Liver (tissue), 9 donors: ENCODE measurements around the gene HOXD4. TPM values are rescaled to one million over a fixed set of nuclear protein-coding genes. Genes with fewer than 3 reads are reported as not detected.

Experiments used
- DNase-seq: peaks from one replicate; pipeline ENCODE4 v3.0.0-alpha.2; 2017; ENCODE audit warnings: low spot score
- H3K27ac ChIP-seq, 2 donors: one replicate each; pipeline ENCODE4 v1.7.0; 2013; ENCODE audit warnings: inconsistent platforms in 2 of 2, low read length in 2 of 2, control low read depth in 1 of 2, low read depth in 1 of 2, mild to moderate bottlenecking in 1 of 2
- H3K27me3 ChIP-seq, 4 donors: one replicate each; pipeline versions ENCODE4 v1.6.1 to v1.7.0; 2013; ENCODE audit warnings: low read length in 3 of 4, inconsistent platforms in 1 of 4, mild to moderate bottlenecking in 1 of 4, moderate library complexity in 1 of 4; ENCODE audit not compliant: control insufficient read depth in 4 of 4, insufficient read depth in 4 of 4
- H3K36me3 ChIP-seq, 4 donors: one replicate each; pipeline versions ENCODE4 v1.6.1 to v1.7.0; 2013; ENCODE audit warnings: low read length in 3 of 4, mild to moderate bottlenecking in 3 of 4, low read depth in 1 of 4, moderate library complexity in 1 of 4; ENCODE audit not compliant: control insufficient read depth in 4 of 4, insufficient read depth in 3 of 4
- H3K4me1 ChIP-seq, 4 donors: one replicate each; pipeline versions ENCODE4 v1.6.1 to v1.7.0; 2013; ENCODE audit warnings: low read length in 3 of 4, mild to moderate bottlenecking in 3 of 4, moderate library complexity in 1 of 4; ENCODE audit not compliant: control insufficient read depth in 4 of 4, insufficient read depth in 4 of 4
- H3K4me3 ChIP-seq, 3 donors: one replicate each; pipeline versions ENCODE4 v1.6.1 to v1.7.0; 2013; ENCODE audit warnings: low read length in 3 of 3, control low read depth in 1 of 3, low read depth in 1 of 3, mild to moderate bottlenecking in 1 of 3
- H3K9ac ChIP-seq, 2 donors: one replicate each; pipeline ENCODE4 v1.7.0; 2013; ENCODE audit warnings: low read length in 2 of 2, mild to moderate bottlenecking in 2 of 2, moderate library complexity in 2 of 2, control low read depth in 1 of 2, low read depth in 1 of 2
- H3K9me3 ChIP-seq, 4 donors: one replicate each; pipeline versions ENCODE4 v1.6.1 to v1.7.0; 2013; ENCODE audit warnings: low read length in 3 of 4; ENCODE audit not compliant: control insufficient read depth in 4 of 4
- ATF3 ChIP-seq: IDR thresholded peaks from 2 replicates; pipeline ENCODE4 v1.6.1; 2016; ENCODE audit warnings: antibody characterized with exemption
- EGR1 ChIP-seq, 2 donors: IDR thresholded peaks; 2 replicates each; pipeline ENCODE4 v1.6.1; 2016 to 2018; ENCODE audit warnings: antibody characterized with exemption in 2 of 2, low read depth in 2 of 2
- FOXA1 ChIP-seq: IDR thresholded peaks from 2 replicates; pipeline ENCODE4 v1.6.1; 2016; ENCODE audit warnings: antibody characterized with exemption
- FOXA2 ChIP-seq: IDR thresholded peaks from 2 replicates; pipeline ENCODE4 v1.6.1; 2016; ENCODE audit warnings: antibody characterized with exemption
- HNF4A ChIP-seq, 2 donors: conservative IDR thresholded peaks; 2 replicates each; pipeline ENCODE4 v1.6.1; 2016; ENCODE audit warnings: antibody characterized with exemption in 2 of 2, mild to moderate bottlenecking in 2 of 2
- HNF4G ChIP-seq: IDR thresholded peaks from 2 replicates; pipeline ENCODE4 v1.6.1; 2016; ENCODE audit warnings: antibody characterized with exemption
- JUND ChIP-seq, 2 donors: IDR thresholded peaks; 2 replicates each; pipeline ENCODE4 v1.6.1; 2016; ENCODE audit warnings: antibody characterized with exemption in 2 of 2
- NR2F2 ChIP-seq: IDR thresholded peaks from 2 replicates; pipeline ENCODE4 v1.6.1; 2016; ENCODE audit warnings: antibody characterized with exemption
- RXRA ChIP-seq, 2 donors: IDR thresholded peaks; 2 replicates each; pipeline ENCODE4 v1.6.1; 2017 to 2018; ENCODE audit warnings: antibody characterized with exemption in 2 of 2, mild to moderate bottlenecking in 1 of 2
- YY1 ChIP-seq: IDR thresholded peaks from 2 replicates; pipeline ENCODE4 v1.6.1; 2016; ENCODE audit warnings: antibody characterized with exemption, mild to moderate bottlenecking
- WGBS: extraction: QIAGEN DNeasy Blood & Tissue Kit; methylation state at CpG from one replicate; pipeline ENCODE4 v1.1.7; 2013; 5-methylcytosine and 5-hydroxymethylcytosine counted together
- polyA plus RNA-seq, 2 donors: library from polyadenylated mRNA; stranded (reverse) in 1 of 2; unstranded in 1 of 2; fragments of 200-250 nt in 1 of 2; fragments of >200 nt in 1 of 2; fragmentation: Nextera tagmentation in 1 of 2; extraction: Ambion mirVana in 1 of 2; gene quantifications; one replicate each; pipeline versions ENCODE4 v1.2.1 to v1.2.3, GENCODE V29; 2013 to 2015
- total RNA-seq, 2 donors: library from RNA; depleted of rRNA; stranded (reverse); fragments of >200 nt; gene quantifications; one replicate each; pipeline ENCODE4 v1.2.3, GENCODE V29; 2014
- TF ChIP-seq, protein P1 (sequence below): IDR thresholded peaks from 2 replicates; pipeline ENCODE4 v1.6.1; 2016; ENCODE audit warnings: antibody characterized with exemption
- TF ChIP-seq, protein P2 (sequence below): IDR thresholded peaks from 2 replicates; pipeline ENCODE4 v1.6.1; 2016; ENCODE audit warnings: antibody characterized with exemption, mild to moderate bottlenecking
- donor health status: healthy.
- donor health status: healthy.
- donor health status: healthy.
- donor health status: healthy.
- donor health status: healthy.

The HOXD4 gene
- total and polyA plus RNA-seq, 4 donors: not detected

DNA sequence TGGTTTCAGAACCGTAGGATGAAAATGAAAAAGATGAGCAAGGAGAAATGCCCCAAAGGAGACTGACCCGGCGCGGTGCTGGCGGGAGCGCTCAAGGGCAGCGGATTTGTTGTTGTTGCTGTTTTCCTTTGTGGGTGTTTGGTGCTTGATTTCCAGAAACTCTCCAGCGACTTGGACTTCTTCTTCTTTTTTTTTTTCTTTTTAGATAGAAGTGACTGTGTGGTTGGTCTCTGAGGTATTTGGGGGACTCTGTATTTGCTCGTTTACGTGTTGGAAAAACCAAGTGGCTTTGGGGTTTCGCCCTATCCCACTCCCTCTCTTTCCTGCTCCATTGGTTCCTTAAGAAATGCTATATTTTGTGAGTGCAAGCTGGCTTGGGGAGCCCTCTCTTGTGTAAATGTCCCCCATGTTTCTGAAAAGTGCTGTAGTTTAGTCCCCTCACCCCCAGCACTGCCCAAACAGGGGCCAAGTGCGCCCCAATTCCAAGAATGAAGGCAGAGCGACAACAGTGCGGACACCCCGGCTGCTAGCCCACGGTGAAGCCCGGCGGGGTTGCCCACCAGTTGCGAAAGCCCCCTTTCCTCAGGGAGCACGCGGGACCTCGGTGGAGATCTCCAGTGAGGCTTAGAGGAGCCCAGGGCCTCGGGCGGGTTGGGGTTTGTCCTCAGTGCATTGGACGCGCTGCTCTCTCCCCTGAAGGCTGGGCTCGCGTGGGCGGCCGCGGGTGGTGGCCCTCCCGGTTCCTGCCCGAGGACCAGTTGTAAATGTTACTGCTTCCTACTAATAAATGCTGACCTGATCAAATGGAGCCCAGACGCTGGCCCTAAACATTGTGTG is 27.0 kb upstream of the HOXD4 start:
- peaks cover 4 to 13% (median 9%) of the 10 kb centered on the region in 4 donors for H3K4me1 ChIP-seq
- WGBS: 14% methylated on average over 34 of the region's 34 CpGs
- H3K27ac ChIP-seq: no peak overlapping the region
- no peak for DNase-seq
- no peak overlapping the region for H3K4me3 ChIP-seq
- TF ChIP-seq FOXA1 (no peak), ATF3 (no peak), YY1 (no peak)
- TF ChIP-seq, protein P1, sequence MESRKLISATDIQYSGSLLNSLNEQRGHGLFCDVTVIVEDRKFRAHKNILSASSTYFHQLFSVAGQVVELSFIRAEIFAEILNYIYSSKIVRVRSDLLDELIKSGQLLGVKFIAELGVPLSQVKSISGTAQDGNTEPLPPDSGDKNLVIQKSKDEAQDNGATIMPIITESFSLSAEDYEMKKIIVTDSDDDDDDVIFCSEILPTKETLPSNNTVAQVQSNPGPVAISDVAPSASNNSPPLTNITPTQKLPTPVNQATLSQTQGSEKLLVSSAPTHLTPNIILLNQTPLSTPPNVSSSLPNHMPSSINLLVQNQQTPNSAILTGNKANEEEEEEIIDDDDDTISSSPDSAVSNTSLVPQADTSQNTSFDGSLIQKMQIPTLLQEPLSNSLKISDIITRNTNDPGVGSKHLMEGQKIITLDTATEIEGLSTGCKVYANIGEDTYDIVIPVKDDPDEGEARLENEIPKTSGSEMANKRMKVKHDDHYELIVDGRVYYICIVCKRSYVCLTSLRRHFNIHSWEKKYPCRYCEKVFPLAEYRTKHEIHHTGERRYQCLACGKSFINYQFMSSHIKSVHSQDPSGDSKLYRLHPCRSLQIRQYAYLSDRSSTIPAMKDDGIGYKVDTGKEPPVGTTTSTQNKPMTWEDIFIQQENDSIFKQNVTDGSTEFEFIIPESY: no peak
- H3K36me3 ChIP-seq: no peaks in the 10 kb centered on the region
- H3K9me3 ChIP-seq: peaks cover 0 to 3% (median 0%) of the 10 kb centered on the region in 4 donors
- no peak overlapping the region for H3K9ac ChIP-seq
- peaks cover 20 to 48% (median 24%) of the 10 kb centered on the region in 4 donors for H3K27me3 ChIP-seq

DNA sequence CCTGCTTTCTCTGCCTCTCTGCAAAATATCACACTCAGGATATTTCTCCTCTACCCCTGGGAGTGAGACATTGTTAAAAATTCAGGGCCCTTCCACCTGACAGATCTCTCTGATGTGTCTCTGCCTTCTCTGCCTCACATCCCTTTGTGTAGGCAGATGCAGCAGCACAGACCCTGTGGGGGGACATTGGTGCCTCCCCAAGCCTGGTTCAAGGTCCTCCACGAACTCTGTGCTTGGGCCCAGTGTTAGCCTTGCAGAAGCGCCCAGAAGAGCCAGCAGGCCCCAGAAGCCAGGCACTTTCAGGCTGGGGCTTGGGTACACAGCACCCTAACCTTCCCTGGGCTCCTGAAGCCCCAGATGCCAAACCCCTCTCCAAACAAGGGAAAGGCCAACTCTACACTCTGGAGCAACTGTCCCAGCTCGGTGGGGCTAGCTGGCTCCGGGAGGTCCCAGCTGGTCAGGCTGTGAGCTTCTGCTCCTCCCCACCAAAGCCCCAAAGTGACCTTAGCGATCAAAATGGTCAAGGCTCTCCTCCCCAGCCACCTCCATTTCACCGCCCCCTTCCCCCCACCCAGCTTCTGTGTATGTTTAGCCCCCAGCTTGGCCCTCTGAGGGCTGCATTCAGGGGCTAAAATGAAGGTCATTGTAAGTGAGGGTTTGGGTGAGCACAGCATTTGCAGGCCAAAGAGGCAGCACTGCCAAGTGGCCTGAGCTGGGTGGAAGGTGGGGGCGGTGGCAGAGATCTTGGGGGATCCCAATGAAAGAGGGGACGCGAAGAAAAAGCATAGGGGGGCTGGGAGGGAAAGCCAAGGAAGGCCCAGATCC is 26.2 kb upstream of the HOXD4 start:
- DNase-seq: no peak
- no peaks in the 10 kb centered on the region for H3K36me3 ChIP-seq
- no peak overlapping the region for H3K4me3 ChIP-seq
- H3K4me1 ChIP-seq: peaks cover 4 to 15% (median 11%) of the 10 kb centered on the region in 4 donors
- H3K27ac ChIP-seq: no peak overlapping the region
- peaks cover 19 to 42% (median 23%) of the 10 kb centered on the region in 4 donors for H3K27me3 ChIP-seq
- no peak overlapping the region for H3K9ac ChIP-seq
- TF ChIP-seq HNF4A (conservative IDR thresholded peaks at IDR 0.05): no peak
- TF ChIP-seq NR2F2: no peak
- no peak for TF ChIP-seq FOXA2
- TF ChIP-seq, protein P2, sequence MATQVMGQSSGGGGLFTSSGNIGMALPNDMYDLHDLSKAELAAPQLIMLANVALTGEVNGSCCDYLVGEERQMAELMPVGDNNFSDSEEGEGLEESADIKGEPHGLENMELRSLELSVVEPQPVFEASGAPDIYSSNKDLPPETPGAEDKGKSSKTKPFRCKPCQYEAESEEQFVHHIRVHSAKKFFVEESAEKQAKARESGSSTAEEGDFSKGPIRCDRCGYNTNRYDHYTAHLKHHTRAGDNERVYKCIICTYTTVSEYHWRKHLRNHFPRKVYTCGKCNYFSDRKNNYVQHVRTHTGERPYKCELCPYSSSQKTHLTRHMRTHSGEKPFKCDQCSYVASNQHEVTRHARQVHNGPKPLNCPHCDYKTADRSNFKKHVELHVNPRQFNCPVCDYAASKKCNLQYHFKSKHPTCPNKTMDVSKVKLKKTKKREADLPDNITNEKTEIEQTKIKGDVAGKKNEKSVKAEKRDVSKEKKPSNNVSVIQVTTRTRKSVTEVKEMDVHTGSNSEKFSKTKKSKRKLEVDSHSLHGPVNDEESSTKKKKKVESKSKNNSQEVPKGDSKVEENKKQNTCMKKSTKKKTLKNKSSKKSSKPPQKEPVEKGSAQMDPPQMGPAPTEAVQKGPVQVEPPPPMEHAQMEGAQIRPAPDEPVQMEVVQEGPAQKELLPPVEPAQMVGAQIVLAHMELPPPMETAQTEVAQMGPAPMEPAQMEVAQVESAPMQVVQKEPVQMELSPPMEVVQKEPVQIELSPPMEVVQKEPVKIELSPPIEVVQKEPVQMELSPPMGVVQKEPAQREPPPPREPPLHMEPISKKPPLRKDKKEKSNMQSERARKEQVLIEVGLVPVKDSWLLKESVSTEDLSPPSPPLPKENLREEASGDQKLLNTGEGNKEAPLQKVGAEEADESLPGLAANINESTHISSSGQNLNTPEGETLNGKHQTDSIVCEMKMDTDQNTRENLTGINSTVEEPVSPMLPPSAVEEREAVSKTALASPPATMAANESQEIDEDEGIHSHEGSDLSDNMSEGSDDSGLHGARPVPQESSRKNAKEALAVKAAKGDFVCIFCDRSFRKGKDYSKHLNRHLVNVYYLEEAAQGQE: no peak
- no peak for TF ChIP-seq FOXA1
- no peak for TF ChIP-seq ATF3
- TF ChIP-seq HNF4G: no peak
- no peak for TF ChIP-seq JUND (IDR thresholded peaks at IDR 0.05)
- TF ChIP-seq RXRA (IDR thresholded peaks at IDR 0.05): no peak
- TF ChIP-seq EGR1 (IDR thresholded peaks at IDR 0.05; ENCODE audit: low read depth in 2 of 2): no peak
- TF ChIP-seq YY1: no peak
- H3K9me3 ChIP-seq: peaks cover 0 to 3% (median 0%) of the 10 kb centered on the region in 4 donors
- 18% methylated on average over 9 of the region's 9 CpGs for WGBS
